B cell (primary cell): Measurements from ENCODE around the gene PTH1R.

Source experiments
- EZH2 ChIP-seq: IDR thresholded peaks from 2 replicates; pipeline ENCODE4 v1.6.1; 2012; ENCODE audit warnings: borderline replicate concordance, low read depth, mild to moderate bottlenecking, moderate library complexity, low read length; ENCODE audit not compliant: insufficient read depth, poor library complexity, severe bottlenecking
- TF ChIP-seq, protein P1 (sequence below): fragments of 200-600 bp; IDR thresholded peaks from one replicate; pipeline ENCODE4 v1.8.0; 2022; ENCODE audit warnings: antibody characterized with exemption, mild to moderate bottlenecking

DNA sequence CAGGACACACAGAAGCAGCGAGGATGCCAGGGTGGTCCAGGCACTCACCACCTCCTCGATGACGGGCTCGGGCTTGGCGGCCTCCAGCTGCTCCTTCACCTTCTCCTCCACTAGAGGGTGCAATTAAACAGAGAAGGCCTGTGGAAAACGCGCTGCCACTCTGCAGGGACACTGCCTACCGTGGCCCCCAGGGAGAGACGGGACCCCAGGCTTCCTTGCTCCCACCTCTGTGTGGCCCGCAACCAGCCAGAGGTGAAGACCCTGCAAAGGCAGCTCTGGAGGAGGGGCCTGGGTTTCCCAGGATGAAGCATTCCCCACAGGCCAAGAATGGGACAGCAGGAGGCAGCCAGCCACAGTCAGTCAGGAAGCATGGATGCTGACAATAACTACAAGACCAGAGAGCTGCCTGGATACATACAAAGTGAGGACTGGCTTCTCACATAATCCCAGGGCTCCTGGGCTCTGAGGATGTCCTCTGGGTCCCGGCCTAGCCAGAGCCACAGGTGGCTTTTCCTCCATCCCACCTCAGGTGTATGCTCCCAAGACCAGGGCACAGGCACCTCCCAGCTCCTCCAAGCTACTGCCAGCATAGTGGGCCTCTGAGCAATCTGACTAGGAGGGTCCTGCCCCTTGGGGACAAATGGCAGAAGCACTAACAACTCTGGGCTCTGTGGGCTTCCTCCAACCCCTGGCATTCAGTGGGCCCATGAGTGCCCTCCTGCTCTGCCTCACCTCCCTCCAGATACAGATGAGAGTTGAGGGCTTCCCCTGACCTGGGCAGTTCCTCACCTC is 46.2 kb downstream of the PTH1R start:
- TF ChIP-seq EZH2: no peak
- TF ChIP-seq, protein P1, sequence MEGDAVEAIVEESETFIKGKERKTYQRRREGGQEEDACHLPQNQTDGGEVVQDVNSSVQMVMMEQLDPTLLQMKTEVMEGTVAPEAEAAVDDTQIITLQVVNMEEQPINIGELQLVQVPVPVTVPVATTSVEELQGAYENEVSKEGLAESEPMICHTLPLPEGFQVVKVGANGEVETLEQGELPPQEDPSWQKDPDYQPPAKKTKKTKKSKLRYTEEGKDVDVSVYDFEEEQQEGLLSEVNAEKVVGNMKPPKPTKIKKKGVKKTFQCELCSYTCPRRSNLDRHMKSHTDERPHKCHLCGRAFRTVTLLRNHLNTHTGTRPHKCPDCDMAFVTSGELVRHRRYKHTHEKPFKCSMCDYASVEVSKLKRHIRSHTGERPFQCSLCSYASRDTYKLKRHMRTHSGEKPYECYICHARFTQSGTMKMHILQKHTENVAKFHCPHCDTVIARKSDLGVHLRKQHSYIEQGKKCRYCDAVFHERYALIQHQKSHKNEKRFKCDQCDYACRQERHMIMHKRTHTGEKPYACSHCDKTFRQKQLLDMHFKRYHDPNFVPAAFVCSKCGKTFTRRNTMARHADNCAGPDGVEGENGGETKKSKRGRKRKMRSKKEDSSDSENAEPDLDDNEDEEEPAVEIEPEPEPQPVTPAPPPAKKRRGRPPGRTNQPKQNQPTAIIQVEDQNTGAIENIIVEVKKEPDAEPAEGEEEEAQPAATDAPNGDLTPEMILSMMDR: peak; percentile 70
